ENCODE results near the gene SLC22A23.
"Not testable (repeated sequence)": the region's sequence is repeated elsewhere in the genome, so short reads cannot be mapped to it uniquely, and the experiment has no call there.

The SLC22A23 gene

GRCh38 chr6:3384241-3385143 lies 72.4 kb downstream of the SLC22A23 start:
- no peak for FAIRE-seq

- FAIRE-seq = no peak
These were observed 73.3 kb downstream of the SLC22A23 start for GRCh38 chr6:3383525-3383924.

- FAIRE-seq = no peak
These were observed 74.2 kb downstream of the SLC22A23 start for GRCh38 chr6:3382326-3383279.

- no peak for FAIRE-seq
These were observed 75.5 kb downstream of the SLC22A23 start for GRCh38 chr6:3381233-3381921.

- no peak for FAIRE-seq
These were observed 76.3 kb downstream of the SLC22A23 start for GRCh38 chr6:3380344-3381232.

- no peak for FAIRE-seq
These were observed 77.3 kb downstream of the SLC22A23 start for GRCh38 chr6:3379482-3380060.

- FAIRE-seq = not testable (repeated sequence)
These were observed 78.0 kb downstream of the SLC22A23 start for GRCh38 chr6:3378808-3379207.

GRCh38 chr6:3378398-3378782 lies 78.5 kb downstream of the SLC22A23 start:
- FAIRE-seq = not testable (repeated sequence)

- FAIRE-seq = no peak
These were observed 79.1 kb downstream of the SLC22A23 start for GRCh38 chr6:3377536-3378397.

- no peak for FAIRE-seq
These were observed 79.8 kb downstream of the SLC22A23 start for GRCh38 chr6:3376893-3377535.

- no peak for FAIRE-seq
These were observed 80.8 kb downstream of the SLC22A23 start for GRCh38 chr6:3376064-3376463.

- FAIRE-seq = no peak
These were observed 83.2 kb downstream of the SLC22A23 start for GRCh38 chr6:3373597-3374203.

GRCh38 chr6:3372912-3373554 lies 83.8 kb downstream of the SLC22A23 start:
- no peak for FAIRE-seq

GRCh38 chr6:3372184-3372846 lies 84.5 kb downstream of the SLC22A23 start:
- no peak for FAIRE-seq

- no peak for FAIRE-seq
These were observed 85.5 kb downstream of the SLC22A23 start for GRCh38 chr6:3371222-3371949.

- no peak for FAIRE-seq
These were observed 86.3 kb downstream of the SLC22A23 start for GRCh38 chr6:3370361-3371221.

GRCh38 chr6:3369985-3370360 lies 86.9 kb downstream of the SLC22A23 start:
- no peak for FAIRE-seq
